ENCODE measurements around the gene ADRA2C.
A peak's percentile ranks its signal among the peaks of the same experiment; 100 is the strongest.

The ADRA2C gene

GRCh38 chr4:3760841-3761240 lies 5.3 kb upstream of the ADRA2C start:
- no peak for DNase-seq (ENCODE audit: low read depth)

- no peak for DNase-seq (ENCODE audit: low read depth)
Observed at GRCh38 chr4:3762264-3762663, 3.9 kb upstream of the ADRA2C start.

- DNase-seq (ENCODE audit: low read depth): no peak
Observed at GRCh38 chr4:3762753-3763549, 3.2 kb upstream of the ADRA2C start.

- DNase-seq (ENCODE audit: low read depth): peak; percentile 38
Observed at GRCh38 chr4:3765271-3766035, 732 bp upstream of the ADRA2C start.

- DNase-seq (ENCODE audit: low read depth): no peak
Observed at GRCh38 chr4:3766785-3767569, 792 bp downstream of the ADRA2C start.

GRCh38 chr4:3767570-3768288 lies 1.5 kb downstream of the ADRA2C start:
- DNase-seq (ENCODE audit: low read depth): no peak

- no peak for DNase-seq (ENCODE audit: low read depth)
Observed at GRCh38 chr4:3768842-3769641, 2.9 kb downstream of the ADRA2C start.

- no peak for DNase-seq (ENCODE audit: low read depth)
Observed at GRCh38 chr4:3769642-3770184, 3.5 kb downstream of the ADRA2C start.

- no peak for DNase-seq (ENCODE audit: low read depth)
Observed at GRCh38 chr4:3770323-3771163, 4.4 kb downstream of the ADRA2C start.

- no peak for DNase-seq (ENCODE audit: low read depth)
Observed at GRCh38 chr4:3771164-3771809, 5.1 kb downstream of the ADRA2C start.

GRCh38 chr4:3771939-3772495 lies 5.8 kb downstream of the ADRA2C start:
- no peak for DNase-seq (ENCODE audit: low read depth)

- DNase-seq (ENCODE audit: low read depth): no peak
Observed at GRCh38 chr4:3772632-3773031, 6.4 kb downstream of the ADRA2C start.

GRCh38 chr4:3773552-3774001 lies 7.4 kb downstream of the ADRA2C start:
- DNase-seq (ENCODE audit: low read depth): no peak

GRCh38 chr4:3774253-3774883 lies 8.2 kb downstream of the ADRA2C start:
- DNase-seq (ENCODE audit: low read depth): no peak

- no peak for DNase-seq (ENCODE audit: low read depth)
Observed at GRCh38 chr4:3775005-3775404, 8.8 kb downstream of the ADRA2C start.

GRCh38 chr4:3775576-3775975 lies 9.4 kb downstream of the ADRA2C start:
- DNase-seq (ENCODE audit: low read depth): no peak

- DNase-seq (ENCODE audit: low read depth): no peak
Observed at GRCh38 chr4:3776166-3777032, 10.2 kb downstream of the ADRA2C start.

GRCh38 chr4:3777033-3777390 lies 10.8 kb downstream of the ADRA2C start:
- no peak for DNase-seq (ENCODE audit: low read depth)
